Activated CD8-positive, alpha-beta memory T cell treated with anti-CD3 and anti-CD28 coated beads for 36 hours (primary cell): Measurements from ENCODE around the gene PIGM. TPM values are rescaled to one million over a fixed set of nuclear protein-coding genes. Genes with fewer than 3 reads are reported as not detected.

Experiments used
- CTCF ChIA-PET: fragments of 350-600 bp; sonication (Branson Sonifier 250); formaldehyde crosslinking; loops from one replicate; lab custom pipeline; 2021; ENCODE audit warnings: antibody characterized with exemption; lab: Charles Lee
- POLR2A ChIA-PET: fragments of 350-600 bp; sonication (Branson Sonifier 250); formaldehyde crosslinking; loops from one replicate; lab custom pipeline; 2021; ENCODE audit warnings: antibody characterized with exemption; lab: Charles Lee
- total RNA-seq, 2 experiments: library from RNA; stranded (reverse); gene quantifications; one replicate each; pipeline ENCODE4 v1.2.3, GENCODE V29; 2021

The PIGM gene
- total RNA-seq, 2 experiments from 2014 or later: 6.2 to 6.5 TPM

- POLR2A ChIA-PET: no interaction called here
- CTCF ChIA-PET: no interaction called here
Observed at GRCh38 chr1:159981351-159982055, 50.3 kb downstream of the PIGM start.

GRCh38 chr1:159980786-159981185 is 51.0 kb downstream of the PIGM start:
- POLR2A ChIA-PET: no interaction called here
- CTCF ChIA-PET: no interaction called here

GRCh38 chr1:159980076-159980475 is 51.7 kb downstream of the PIGM start:
- ChIA-PET POLR2A (no interaction called here), CTCF (no interaction called here)

GRCh38 chr1:159979257-159979656 is 52.5 kb downstream of the PIGM start:
- POLR2A ChIA-PET: no interaction called here
- CTCF ChIA-PET: no interaction called here

- POLR2A ChIA-PET: no interaction called here
- CTCF ChIA-PET: no interaction called here
Observed at GRCh38 chr1:159978107-159978398, 53.7 kb downstream of the PIGM start.

GRCh38 chr1:159977364-159978106 is 54.3 kb downstream of the PIGM start:
- POLR2A ChIA-PET: no interaction called here
- CTCF ChIA-PET: interaction anchor here (1.2 kb wide), 1 partner anchor 30 kb away, joined by 5 read pairs; no protein-coding TSS in a partner anchor

Other genes starting within 250 kb of the PIGM start
- under 1 TPM; 0.21 to 0.40 TPM for gene FCRL6, start 229.6 kb downstream of the PIGM start, total RNA-seq
- gene SLAMF8, start 205.1 kb downstream of the PIGM start, total RNA-seq: 1 to 10 TPM; 2.8 to 3.6 TPM
- gene VSIG8, start 169.3 kb downstream of the PIGM start, total RNA-seq: not detected
- 1 to 10 TPM; 1.2 to 1.4 TPM for gene CFAP45, start 131.8 kb downstream of the PIGM start, total RNA-seq
- gene TAGLN2, start 106.5 kb downstream of the PIGM start, total RNA-seq: 100 to 1,000 TPM; 532 to 538 TPM
- gene IGSF9, start 86.4 kb downstream of the PIGM start, total RNA-seq: under 1 TPM in 1 of 2 experiments, not detected in 1; 0.06 TPM
- gene SLAMF9, start 77.8 kb downstream of the PIGM start, total RNA-seq: not detected
- not detected for gene KCNJ10, start 38.2 kb upstream of the PIGM start, total RNA-seq
- gene KCNJ9, start 49.5 kb upstream of the PIGM start, total RNA-seq: not detected
- gene IGSF8, start 66.6 kb upstream of the PIGM start, total RNA-seq: 10 to 100 TPM; 43.8 to 45.7 TPM
- gene ATP1A2, start 83.8 kb upstream of the PIGM start, total RNA-seq: not detected
- gene ATP1A4, start 119.6 kb upstream of the PIGM start, total RNA-seq: not detected
- not detected for gene CASQ1, start 158.6 kb upstream of the PIGM start, total RNA-seq
- 10 to 100 TPM; 78.4 to 81.3 TPM for gene PEA15, start 173.4 kb upstream of the PIGM start, total RNA-seq
- gene DCAF8, start 230.6 kb upstream of the PIGM start, total RNA-seq: 10 to 100 TPM; 96.7 to 99.1 TPM